Suprapubic skin (tissue), 4 donors: ENCODE results near the gene BMPER. TPM values are rescaled to one million over a fixed set of nuclear protein-coding genes. Genes with fewer than 3 reads are reported as not detected.
A peak's percentile ranks its signal among the peaks of the same experiment; 100 is the strongest.

ENCODE experiments used
- DNase-seq, 2 donors: peaks; one replicate each; pipeline ENCODE4 v3.0.0-alpha.2; 2019; ENCODE audit warnings: low spot score in 2 of 2
- H3K27ac ChIP-seq: fragments of 200-600 bp; sonication (generic); one replicate; pipeline ENCODE4 v1.5.1; 2019
- H3K27me3 ChIP-seq: fragments of 200-600 bp; sonication (generic); one replicate; pipeline ENCODE4 v1.5.1; 2019
- H3K36me3 ChIP-seq: fragments of 200-600 bp; sonication (generic); one replicate; pipeline ENCODE4 v1.5.1; 2019
- H3K4me1 ChIP-seq: fragments of 200-600 bp; sonication (generic); one replicate; pipeline ENCODE4 v1.5.1; 2019
- H3K4me3 ChIP-seq: fragments of 200-600 bp; sonication (generic); one replicate; pipeline ENCODE4 v1.5.1; 2019; ENCODE audit warnings: mild to moderate bottlenecking
- H3K9me3 ChIP-seq: fragments of 200-600 bp; sonication (generic); one replicate; pipeline ENCODE4 v1.5.1; 2019
- CTCF ChIP-seq, 2 donors: fragments of 200-600 bp in 1 of 2; fragments of 450-650 bp in 1 of 2; sonication (generic) in 1 of 2; IDR thresholded peaks; one replicate each; pipeline ENCODE4 v1.5.1; 2016 to 2019; ENCODE audit warnings: antibody characterized with exemption in 2 of 2, mild to moderate bottlenecking in 1 of 2, moderate library complexity in 1 of 2
- EP300 ChIP-seq: sonication (generic); formaldehyde crosslinking; IDR thresholded peaks from one replicate; pipeline ENCODE4 v1.6.1; 2017; ENCODE audit warnings: antibody characterized with exemption
- POLR2A ChIP-seq, 2 donors: fragments of 450-650 bp; IDR thresholded peaks; one replicate each; pipeline ENCODE4 v1.6.1; 2017; ENCODE audit warnings: antibody characterized with exemption in 2 of 2, mild to moderate bottlenecking in 2 of 2, moderate library complexity in 2 of 2
- POLR2AphosphoS5 ChIP-seq, 3 donors: sonication (generic); formaldehyde crosslinking; IDR thresholded peaks; one replicate each; pipeline ENCODE4 v1.6.1; 2017; ENCODE audit warnings: antibody characterized with exemption in 3 of 3
- WGBS: methylation state at CpG from one replicate; pipeline ENCODE4 v1.1.5; 2018; 5-methylcytosine and 5-hydroxymethylcytosine counted together
- total RNA-seq, 4 donors: library from RNA; depleted of rRNA; stranded (reverse); fragments of >200 nt; gene quantifications; one replicate each; pipeline ENCODE4 v1.1.0, GENCODE V29; 2016

Gene BMPER
- total RNA-seq, 4 donors from 2014 or later = 0.52 to 7.2 (median 1.2) TPM

- no peaks in the 10 kb centered on the region for H3K36me3 ChIP-seq
- no peak for DNase-seq
- no peaks in the 10 kb centered on the region for H3K9me3 ChIP-seq
- H3K27me3 ChIP-seq = no peaks in the 10 kb centered on the region
- H3K4me3 ChIP-seq = no peak overlapping the region
- WGBS = 36% methylated on average over 4 of the region's 4 CpGs
- no peak for TF ChIP-seq CTCF (IDR thresholded peaks at IDR 0.05)
- TF ChIP-seq POLR2A (IDR thresholded peaks at IDR 0.05) = no peak
- no peak for TF ChIP-seq POLR2AphosphoS5 (IDR thresholded peaks at IDR 0.05)
- TF ChIP-seq EP300 = no peak
- peaks cover 9% of the 10 kb centered on the region for H3K4me1 ChIP-seq
- H3K27ac ChIP-seq = no peak overlapping the region
Measured at GRCh38 chr7:33892945-33893344, 12.4 kb upstream of the BMPER start.

GRCh38 chr7:33893377-33893776 lies 12.0 kb upstream of the BMPER start:
- H3K27me3 ChIP-seq = no peaks in the 10 kb centered on the region
- no peaks in the 10 kb centered on the region for H3K36me3 ChIP-seq
- TF ChIP-seq POLR2A (IDR thresholded peaks at IDR 0.05) (no peak), POLR2AphosphoS5 (IDR thresholded peaks at IDR 0.05) (no peak)
- H3K9me3 ChIP-seq = no peaks in the 10 kb centered on the region
- no peak overlapping the region for H3K27ac ChIP-seq
- H3K4me3 ChIP-seq = no peak overlapping the region
- peaks cover 9% of the 10 kb centered on the region for H3K4me1 ChIP-seq
- WGBS = 61% methylated on average over 4 of the region's 4 CpGs
- no peak for DNase-seq

- Histone ChIP-seq H3K27me3 (peaks cover 5% of the 10 kb centered on the region), H3K27ac (no peak overlapping the region), H3K9me3 (no peaks in the 10 kb centered on the region), H3K4me3 (no peak overlapping the region), H3K4me1 (peaks cover 9% of the 10 kb centered on the region), H3K36me3 (no peaks in the 10 kb centered on the region)
- 19% methylated on average over 17 of the region's 17 CpGs for WGBS
- peak; percentile 47 to 93 for TF ChIP-seq CTCF (IDR thresholded peaks at IDR 0.05)
- TF ChIP-seq EP300 = no peak
- peak; percentile 83 to 88 for DNase-seq
Measured at GRCh38 chr7:33895025-33895804, 10.1 kb upstream of the BMPER start.

GRCh38 chr7:33900501-33900900 lies 4.8 kb upstream of the BMPER start:
- H3K9me3 ChIP-seq = no peaks in the 10 kb centered on the region
- peaks cover 21% of the 10 kb centered on the region for H3K27me3 ChIP-seq
- no peak overlapping the region for H3K27ac ChIP-seq
- H3K4me1 ChIP-seq = peaks cover 22% of the 10 kb centered on the region
- no peak for DNase-seq
- no peak overlapping the region for H3K4me3 ChIP-seq
- TF ChIP-seq EP300 (no peak), POLR2A (IDR thresholded peaks at IDR 0.05) (no peak), POLR2AphosphoS5 (IDR thresholded peaks at IDR 0.05) (no peak), CTCF (IDR thresholded peaks at IDR 0.05) (no peak)
- H3K36me3 ChIP-seq = no peaks in the 10 kb centered on the region

- Histone ChIP-seq H3K36me3 (no peaks in the 10 kb centered on the region), H3K27ac (no peak overlapping the region), H3K27me3 (peaks cover 28% of the 10 kb centered on the region), H3K9me3 (no peaks in the 10 kb centered on the region), H3K4me1 (peaks cover 23% of the 10 kb centered on the region), H3K4me3 (no peak overlapping the region)
- TF ChIP-seq EP300 (no peak), POLR2A (IDR thresholded peaks at IDR 0.05) (no peak), CTCF (IDR thresholded peaks at IDR 0.05) (no peak), POLR2AphosphoS5 (IDR thresholded peaks at IDR 0.05) (no peak)
- WGBS = 96% methylated on average over 4 of the region's 4 CpGs
- DNase-seq = no peak
Measured at GRCh38 chr7:33901199-33901598, 4.1 kb upstream of the BMPER start.
